ENCODE data around the gene DIP2C.

DIP2C gene

GRCh38 chr10:497898-498451 is 191.5 kb downstream of the DIP2C start:
- no peak for DNase-seq (ENCODE audit: low read depth in 2 of 2)

GRCh38 chr10:497289-497688 is 192.2 kb downstream of the DIP2C start:
- no peak for DNase-seq (ENCODE audit: low read depth in 2 of 2)

GRCh38 chr10:494556-494955 is 194.9 kb downstream of the DIP2C start:
- no peak for DNase-seq (ENCODE audit: low read depth in 2 of 2)

- DNase-seq (ENCODE audit: low read depth in 2 of 2): no peak
Measured at GRCh38 chr10:494149-494542, 195.3 kb downstream of the DIP2C start.

GRCh38 chr10:493391-494148 is 195.9 kb downstream of the DIP2C start:
- no peak for DNase-seq (ENCODE audit: low read depth in 2 of 2)

- no peak for DNase-seq (ENCODE audit: low read depth in 2 of 2)
Measured at GRCh38 chr10:492836-493235, 196.6 kb downstream of the DIP2C start.

- DNase-seq (ENCODE audit: low read depth in 2 of 2): no peak
Measured at GRCh38 chr10:491667-492424, 197.6 kb downstream of the DIP2C start.

- no peak for DNase-seq (ENCODE audit: low read depth in 2 of 2)
Measured at GRCh38 chr10:490891-491571, 198.4 kb downstream of the DIP2C start.

- DNase-seq (ENCODE audit: low read depth in 2 of 2): peak; percentile 32 to 44
Measured at GRCh38 chr10:490256-490655, 199.2 kb downstream of the DIP2C start.

- no peak for DNase-seq (ENCODE audit: low read depth in 2 of 2)
Measured at GRCh38 chr10:489330-489729, 200.1 kb downstream of the DIP2C start.

GRCh38 chr10:488933-489215 is 200.6 kb downstream of the DIP2C start:
- DNase-seq (ENCODE audit: low read depth in 2 of 2): no peak

GRCh38 chr10:488081-488932 is 201.2 kb downstream of the DIP2C start:
- no peak for DNase-seq (ENCODE audit: low read depth in 2 of 2)

GRCh38 chr10:486666-487322 is 202.7 kb downstream of the DIP2C start:
- no peak for DNase-seq (ENCODE audit: low read depth in 2 of 2)

- DNase-seq (ENCODE audit: low read depth in 2 of 2): peak in 1 of 2 experiments; percentile 17
Measured at GRCh38 chr10:486206-486605, 203.3 kb downstream of the DIP2C start.

GRCh38 chr10:485776-486175 is 203.7 kb downstream of the DIP2C start:
- DNase-seq (ENCODE audit: low read depth in 2 of 2): no peak

GRCh38 chr10:484925-485661 is 204.4 kb downstream of the DIP2C start:
- no peak for DNase-seq (ENCODE audit: low read depth in 2 of 2)

- DNase-seq (ENCODE audit: low read depth in 2 of 2): no peak
Measured at GRCh38 chr10:484441-484924, 205.0 kb downstream of the DIP2C start.

- no peak for DNase-seq (ENCODE audit: low read depth in 2 of 2)
Measured at GRCh38 chr10:483261-483660, 206.2 kb downstream of the DIP2C start.

GRCh38 chr10:482848-483247 is 206.6 kb downstream of the DIP2C start:
- DNase-seq (ENCODE audit: low read depth in 2 of 2): no peak

GRCh38 chr10:482051-482501 is 207.4 kb downstream of the DIP2C start:
- no peak for DNase-seq (ENCODE audit: low read depth in 2 of 2)
